Measurements from ENCODE around the gene TMEM221.

- TF ChIP-seq SIN3A (IDR thresholded peaks at IDR 0.05; ENCODE audit: borderline replicate concordance, insufficient read depth, low read depth, low read length) = no peak
- no peak for TF ChIP-seq CTCF (IDR thresholded peaks at IDR 0.05)
Measured at GRCh38 chr19:17454576-17455071, 6.2 kb upstream of the TMEM221 start.
